ENCODE measurements around the gene NR2F1. TPM values are rescaled to one million over a fixed set of nuclear protein-coding genes. Genes with fewer than 3 reads are reported as not detected.

NR2F1 gene
- total RNA-seq, 4 donors from 2014 or later = 29.4 to 111 (median 37.8) TPM

DNA sequence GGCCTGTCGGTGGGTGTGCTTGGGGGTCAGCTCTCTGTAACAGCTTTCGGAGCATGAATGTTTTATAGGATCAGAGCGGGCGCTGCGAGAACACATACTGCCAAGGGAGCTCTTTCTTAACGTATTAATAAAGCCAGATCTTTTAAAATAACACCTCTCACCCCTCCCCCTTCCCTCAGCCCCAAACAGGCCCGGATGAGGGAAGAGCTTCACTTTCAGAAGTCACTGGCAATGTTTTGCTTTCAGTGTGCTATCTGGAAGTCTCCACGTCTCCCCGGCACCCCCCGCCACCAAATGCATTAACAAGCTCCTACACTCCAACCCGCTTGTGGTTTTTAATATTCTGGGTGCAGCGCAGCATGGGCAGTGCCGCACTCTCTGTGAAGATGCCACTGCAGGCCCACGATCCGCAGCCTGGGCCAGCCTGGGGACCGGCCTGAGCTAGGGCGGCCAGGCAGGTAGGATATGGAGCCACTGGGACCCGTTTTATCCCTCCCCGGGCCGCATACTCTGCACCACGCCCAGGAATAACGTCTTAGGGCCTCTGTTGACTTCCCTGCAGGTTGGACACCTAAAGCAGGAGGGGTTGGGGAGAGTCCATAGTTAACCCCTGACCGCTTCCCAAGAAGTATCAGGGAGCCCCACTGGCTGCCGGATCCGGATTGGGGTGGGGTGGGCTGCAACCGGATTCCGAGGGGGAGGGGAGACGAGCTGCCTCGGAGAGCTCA lies 12.6 kb downstream of the NR2F1 start:
- H3K36me3 ChIP-seq = peaks cover 0 to 37% of the 10 kb centered on the region in 2 donors
- TF ChIP-seq, protein P1, sequence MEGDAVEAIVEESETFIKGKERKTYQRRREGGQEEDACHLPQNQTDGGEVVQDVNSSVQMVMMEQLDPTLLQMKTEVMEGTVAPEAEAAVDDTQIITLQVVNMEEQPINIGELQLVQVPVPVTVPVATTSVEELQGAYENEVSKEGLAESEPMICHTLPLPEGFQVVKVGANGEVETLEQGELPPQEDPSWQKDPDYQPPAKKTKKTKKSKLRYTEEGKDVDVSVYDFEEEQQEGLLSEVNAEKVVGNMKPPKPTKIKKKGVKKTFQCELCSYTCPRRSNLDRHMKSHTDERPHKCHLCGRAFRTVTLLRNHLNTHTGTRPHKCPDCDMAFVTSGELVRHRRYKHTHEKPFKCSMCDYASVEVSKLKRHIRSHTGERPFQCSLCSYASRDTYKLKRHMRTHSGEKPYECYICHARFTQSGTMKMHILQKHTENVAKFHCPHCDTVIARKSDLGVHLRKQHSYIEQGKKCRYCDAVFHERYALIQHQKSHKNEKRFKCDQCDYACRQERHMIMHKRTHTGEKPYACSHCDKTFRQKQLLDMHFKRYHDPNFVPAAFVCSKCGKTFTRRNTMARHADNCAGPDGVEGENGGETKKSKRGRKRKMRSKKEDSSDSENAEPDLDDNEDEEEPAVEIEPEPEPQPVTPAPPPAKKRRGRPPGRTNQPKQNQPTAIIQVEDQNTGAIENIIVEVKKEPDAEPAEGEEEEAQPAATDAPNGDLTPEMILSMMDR (IDR thresholded peaks at IDR 0.05) = no peak
- TF ChIP-seq POLR2A (IDR thresholded peaks at IDR 0.05) = no peak
- no peak for TF ChIP-seq POLR2AphosphoS5 (IDR thresholded peaks at IDR 0.05)
- TF ChIP-seq EP300 (IDR thresholded peaks at IDR 0.05) = no peak
- 69 to 76% methylated on average over 7 to 10 of the region's 29 CpGs for WGBS, 2 donors (ENCODE audit: low coverage in 1 of 2)
- H3K27ac ChIP-seq = peak overlapping the region in 3 of 4 donors; percentile 10 to 64 (median 10)
- no peak for ATAC-seq
- H3K27me3 ChIP-seq = peaks cover 11% of the 10 kb centered on the region
- no peak overlapping the region for H3K4me3 ChIP-seq
- no peaks in the 10 kb centered on the region for H3K9me3 ChIP-seq
- H3K4me1 ChIP-seq = peaks cover 0 to 12% (median 0%) of the 10 kb centered on the region in 3 donors

DNA sequence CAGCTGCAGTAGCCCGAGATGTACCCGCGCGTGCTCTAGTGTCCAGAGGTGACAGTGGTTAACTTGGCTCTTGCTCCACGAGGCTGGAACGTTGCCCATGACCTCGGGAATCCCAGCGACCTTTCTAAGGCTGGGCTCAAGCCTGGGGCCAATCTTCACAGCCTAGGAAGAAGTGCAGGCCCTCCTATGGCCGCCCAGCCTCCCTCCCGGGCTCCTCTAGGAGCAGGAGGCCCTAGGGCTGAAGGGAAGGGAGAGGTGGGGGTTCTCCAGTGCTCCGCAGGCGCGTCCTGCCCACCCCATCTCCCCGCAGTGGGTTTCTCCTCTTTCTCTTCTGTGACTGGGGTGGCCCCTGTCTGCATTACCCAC lies 13.3 kb downstream of the NR2F1 start:
- H3K4me1 ChIP-seq = peaks cover 0 to 5% (median 0%) of the 10 kb centered on the region in 3 donors
- WGBS, 2 donors (ENCODE audit: low coverage in 1 of 2) = 68 to 81% methylated on average over 3 of the region's 14 CpGs
- TF ChIP-seq POLR2AphosphoS5 (IDR thresholded peaks at IDR 0.05) (no peak), POLR2A (IDR thresholded peaks at IDR 0.05) (no peak)
- TF ChIP-seq, protein P1 (IDR thresholded peaks at IDR 0.05) = no peak
- H3K4me3 ChIP-seq = no peak overlapping the region
- peaks cover 11% of the 10 kb centered on the region for H3K27me3 ChIP-seq
- no peak for ATAC-seq
- H3K27ac ChIP-seq = peak overlapping the region in 1 of 4 donors; percentile 83
- peaks cover 0 to 31% of the 10 kb centered on the region in 2 donors for H3K36me3 ChIP-seq
- no peaks in the 10 kb centered on the region for H3K9me3 ChIP-seq

DNA sequence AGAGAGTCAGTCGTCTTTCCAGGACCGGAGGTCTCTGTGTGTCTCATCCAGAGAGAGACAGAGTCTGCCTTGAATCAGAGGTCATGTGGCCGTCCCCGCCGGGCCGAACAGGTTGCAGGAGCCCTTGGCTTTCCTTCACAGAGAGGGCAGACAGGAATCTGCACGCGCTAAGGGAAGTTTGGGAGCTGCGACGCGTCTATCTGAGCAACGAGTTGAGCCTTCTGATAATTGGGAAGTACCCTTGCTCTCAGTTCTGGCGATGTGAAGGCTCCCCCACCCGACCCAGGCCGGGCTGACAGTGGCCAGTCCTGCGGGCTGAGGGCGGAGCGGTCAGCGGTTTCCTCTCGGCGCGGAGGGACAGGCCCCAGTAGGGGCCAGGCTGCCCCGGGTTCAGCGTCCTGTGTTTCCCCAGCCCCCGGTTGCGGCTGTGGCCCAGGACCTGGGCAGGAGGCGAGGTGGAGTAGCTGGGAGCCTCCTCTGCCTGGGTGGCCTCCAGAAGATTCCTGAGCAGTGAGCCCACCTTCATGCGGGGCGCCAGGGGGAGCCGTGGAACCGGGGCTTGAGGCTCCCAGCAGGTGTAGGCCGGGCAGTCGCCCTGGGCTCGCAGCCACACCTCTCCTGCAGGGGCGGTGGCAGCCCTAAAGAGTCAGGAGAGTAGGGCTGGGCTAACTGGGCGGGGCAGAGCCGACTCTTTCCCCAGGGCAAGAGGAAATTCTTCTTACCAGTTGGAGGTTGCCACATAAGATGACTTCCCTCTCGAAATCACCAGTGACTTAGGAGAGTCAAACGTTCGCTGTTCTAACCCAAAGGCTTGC lies 13.9 kb downstream of the NR2F1 start:
- Histone ChIP-seq H3K9me3 (no peaks in the 10 kb centered on the region), H3K4me3 (no peak overlapping the region), H3K27me3 (peaks cover 14% of the 10 kb centered on the region), H3K27ac (peak overlapping the region in 1 of 4 donors; percentile 83), H3K36me3 (peaks cover 0 to 30% of the 10 kb centered on the region in 2 donors), H3K4me1 (no peaks in the 10 kb centered on the region)
- ATAC-seq = peak; percentile 20
- TF ChIP-seq, protein P1 (IDR thresholded peaks at IDR 0.05) = no peak
- 100% methylated on average over 1 of the region's 40 CpGs; no CpG with 5 or more reads in 1 of the 2 donors for WGBS, 2 donors (ENCODE audit: low coverage in 1 of 2)

DNA sequence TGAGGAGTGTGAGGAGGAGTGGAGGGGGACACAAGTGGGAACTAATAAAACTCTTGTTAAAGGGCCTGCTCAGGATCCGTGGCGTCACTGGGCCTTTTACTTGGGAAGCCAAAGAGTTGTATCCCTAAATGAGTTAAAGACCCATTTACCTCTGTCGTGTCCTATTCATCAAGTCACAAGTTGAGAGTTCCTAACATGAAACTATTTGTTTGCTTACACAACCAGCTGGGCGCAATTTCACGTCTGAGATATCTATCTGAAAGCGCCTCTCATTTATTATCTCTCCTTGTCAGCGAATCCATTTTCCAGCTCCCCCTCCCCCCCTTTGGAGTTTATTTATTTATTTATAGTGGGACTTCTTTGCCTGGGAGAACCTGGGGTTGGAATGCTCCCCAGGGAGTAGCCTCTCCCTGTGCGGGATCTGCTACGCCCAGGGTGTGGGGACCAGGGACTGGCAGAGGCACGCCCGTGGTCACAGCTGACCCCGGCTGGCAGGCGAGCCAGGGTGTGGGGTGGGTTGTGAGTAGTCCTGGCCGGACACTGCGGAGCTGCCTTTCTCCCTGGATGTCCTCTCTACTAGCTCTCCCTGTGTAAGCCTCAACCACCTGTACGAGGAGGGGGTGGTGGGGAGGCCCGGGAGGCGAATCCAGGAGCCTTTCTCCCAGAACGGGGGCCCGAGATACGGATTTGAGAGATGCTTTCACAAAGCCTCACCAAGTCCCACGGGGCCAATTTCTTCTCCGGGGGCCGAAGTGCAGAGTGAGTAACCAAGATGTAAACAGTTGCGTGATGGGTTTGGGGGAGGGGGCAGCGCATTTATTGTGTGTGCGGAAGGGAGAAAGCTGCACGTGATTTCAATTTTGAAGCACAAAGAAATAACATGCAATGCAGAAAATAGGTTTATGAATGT lies 15.3 kb downstream of the NR2F1 start:
- Histone ChIP-seq H3K4me3 (no peak overlapping the region), H3K27ac (peak overlapping the region in 2 of 4 donors; percentile 22 to 83)

More for the DNA sequence above, 15.3 kb downstream of the NR2F1 start:
- WGBS, 2 donors (ENCODE audit: low coverage in 1 of 2) = 68 to 71% methylated on average over 13 to 15 of the region's 28 CpGs
- Histone ChIP-seq H3K9me3 (no peaks in the 10 kb centered on the region), H3K4me1 (no peaks in the 10 kb centered on the region), H3K36me3 (peaks cover 0 to 26% of the 10 kb centered on the region in 2 donors), H3K27me3 (peaks cover 23% of the 10 kb centered on the region)
- TF ChIP-seq EP300 (IDR thresholded peaks at IDR 0.05) (no peak), POLR2A (IDR thresholded peaks at IDR 0.05) (no peak), POLR2AphosphoS5 (IDR thresholded peaks at IDR 0.05) (no peak)
- TF ChIP-seq, protein P1 (IDR thresholded peaks at IDR 0.05) = no peak
- no peak for ATAC-seq

Data from gastroesophageal sphincter (tissue), 4 donors.